Spleen (tissue), 11 donors: ENCODE measurements around the gene YPEL2. TPM values are rescaled to one million over a fixed set of nuclear protein-coding genes. Genes with fewer than 3 reads are reported as not detected.
A peak's percentile ranks its signal among the peaks of the same experiment; 100 is the strongest.

ENCODE experiments used
- DNase-seq: peaks from one replicate; pipeline ENCODE4 v3.0.0-alpha.2; 2020
- H3K27ac ChIP-seq, 8 donors: fragments of 200-600 bp; sonication (generic) in 7 of 8; 1 replicate in 4 of 8; 2 replicates in 4 of 8; pipeline versions ENCODE4 v1.5.0 to v1.8.0; 2016 to 2021; ENCODE audit warnings: inconsistent platforms in 4 of 8, mild to moderate bottlenecking in 4 of 8, moderate library complexity in 1 of 8
- H3K27me3 ChIP-seq, 7 donors: fragments of 200-600 bp; sonication (generic) in 6 of 7; replicated peaks in 1 of 7; 1 replicate in 4 of 7; 2 replicates in 3 of 7; pipeline versions ENCODE4 v1.5.0 to v1.8.0; 2016 to 2021; ENCODE audit warnings: inconsistent platforms in 3 of 7, mild to moderate bottlenecking in 1 of 7
- H3K36me3 ChIP-seq, 6 donors: fragments of 200-600 bp; sonication (generic) in 5 of 6; 1 replicate in 4 of 6; 2 replicates in 2 of 6; pipeline versions ENCODE4 v1.5.0 to v1.8.0; 2016 to 2021; ENCODE audit warnings: inconsistent platforms in 2 of 6
- H3K4me1 ChIP-seq, 6 donors: fragments of 200-600 bp; sonication (generic) in 5 of 6; 1 replicate in 3 of 6; 2 replicates in 3 of 6; pipeline versions ENCODE4 v1.5.0 to v1.8.0; 2016 to 2021; ENCODE audit warnings: inconsistent platforms in 3 of 6
- H3K4me3 ChIP-seq, 8 donors: fragments of 200-600 bp; sonication (generic) in 7 of 8; 1 replicate in 4 of 8; 2 replicates in 4 of 8; pipeline versions ENCODE4 v1.5.0 to v1.8.0; 2016 to 2021; ENCODE audit warnings: inconsistent platforms in 4 of 8, mild to moderate bottlenecking in 4 of 8, moderate library complexity in 2 of 8
- H3K9me3 ChIP-seq, 8 donors: fragments of 200-600 bp; sonication (generic) in 7 of 8; 1 replicate in 4 of 8; 2 replicates in 4 of 8; pipeline versions ENCODE4 v1.5.0 to v1.8.0; 2016 to 2021; ENCODE audit warnings: inconsistent platforms in 4 of 8
- POLR2A ChIP-seq, 3 donors: fragments of 450-650 bp; IDR thresholded peaks; one replicate each; pipeline ENCODE4 v1.5.1; 2017; ENCODE audit warnings: antibody characterized with exemption in 3 of 3, mild to moderate bottlenecking in 1 of 3
- POLR2AphosphoS5 ChIP-seq, 3 donors: sonication (generic); formaldehyde crosslinking; IDR thresholded peaks; one replicate each; pipeline ENCODE4 v1.5.1; 2017; ENCODE audit warnings: antibody characterized with exemption in 3 of 3
- WGBS, 5 donors: extraction: QIAGEN DNeasy Blood & Tissue Kit in 3 of 5; methylation state at CpG; one replicate each; pipeline versions ENCODE4 v1.1.5 to v1.1.7; 2013 to 2018; 5-methylcytosine and 5-hydroxymethylcytosine counted together
- intact Hi-C: fragments of 100-400 bp; cut with DNase I; formaldehyde crosslinking; loops from one replicate; pipeline ENCODE4 v1.15.0; 2023; ENCODE audit warnings: low total_unique reads
- polyA plus RNA-seq, 3 donors: library from polyadenylated mRNA; stranded (reverse); fragments of 200-250 nt; gene quantifications; one replicate each; pipeline ENCODE4 v1.2.1, GENCODE V29; 2013
- total RNA-seq, 7 donors: library from RNA; depleted of rRNA in 3 of 7; stranded (reverse); fragments of >200 nt in 3 of 7; fragmentation: NEBNext Ultra II Directional in 4 of 7; extraction: Animal tissue kit (Norgen Biotek cat#: 25700) in 4 of 7; gene quantifications; one replicate each; pipeline versions ENCODE4 v1.1.0 to v1.2.1, GENCODE V29; 2016 to 2021
- TF ChIP-seq, protein P1 (sequence below), 11 experiments: fragments of 200-600 bp in 7 of 11; fragments of 450-650 bp in 4 of 11; sonication (generic) in 4 of 11; IDR thresholded peaks in 8 of 11; conservative IDR thresholded peaks in 3 of 11; 1 replicate in 7 of 11; 2 replicates in 4 of 11; pipeline versions ENCODE4 v1.4.0 to v1.8.0; 2016 to 2021; ENCODE audit warnings: antibody characterized with exemption in 11 of 11, inconsistent platforms in 4 of 11, mild to moderate bottlenecking in 1 of 11
- donor health status: healthy with polysubstance abuse.
- donor health status: DM: no; HTN: no; CAD: no; lungs with moderate emphysema.
- donor health status: DM: no; HTN: no; CAD: no.
- donor health status: Bipolar disorder and iron deficiency.
- donor health status: healthy.
- donor health status: DM: no; HTN: no; CAD: no.
- donor health status: DM: yes; HTN: yes; CAD: no.

The YPEL2 gene
- total and polyA plus RNA-seq, 10 donors = 6.7 to 45.6 (median 30.5) TPM

GRCh38 chr17:59370593-59371299 is 39.3 kb downstream of the YPEL2 start:
- 82 to 83% (median 82%) methylated on average over 9 to 10 of the region's 10 CpGs for WGBS, 5 donors
- TF ChIP-seq, protein P1, sequence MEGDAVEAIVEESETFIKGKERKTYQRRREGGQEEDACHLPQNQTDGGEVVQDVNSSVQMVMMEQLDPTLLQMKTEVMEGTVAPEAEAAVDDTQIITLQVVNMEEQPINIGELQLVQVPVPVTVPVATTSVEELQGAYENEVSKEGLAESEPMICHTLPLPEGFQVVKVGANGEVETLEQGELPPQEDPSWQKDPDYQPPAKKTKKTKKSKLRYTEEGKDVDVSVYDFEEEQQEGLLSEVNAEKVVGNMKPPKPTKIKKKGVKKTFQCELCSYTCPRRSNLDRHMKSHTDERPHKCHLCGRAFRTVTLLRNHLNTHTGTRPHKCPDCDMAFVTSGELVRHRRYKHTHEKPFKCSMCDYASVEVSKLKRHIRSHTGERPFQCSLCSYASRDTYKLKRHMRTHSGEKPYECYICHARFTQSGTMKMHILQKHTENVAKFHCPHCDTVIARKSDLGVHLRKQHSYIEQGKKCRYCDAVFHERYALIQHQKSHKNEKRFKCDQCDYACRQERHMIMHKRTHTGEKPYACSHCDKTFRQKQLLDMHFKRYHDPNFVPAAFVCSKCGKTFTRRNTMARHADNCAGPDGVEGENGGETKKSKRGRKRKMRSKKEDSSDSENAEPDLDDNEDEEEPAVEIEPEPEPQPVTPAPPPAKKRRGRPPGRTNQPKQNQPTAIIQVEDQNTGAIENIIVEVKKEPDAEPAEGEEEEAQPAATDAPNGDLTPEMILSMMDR (IDR thresholded peaks at IDR 0.05 in 8 of 11, conservative IDR thresholded peaks at IDR 0.05 in 3 of 11) = no peak
- TF ChIP-seq POLR2A (IDR thresholded peaks at IDR 0.05) (no peak), POLR2AphosphoS5 (IDR thresholded peaks at IDR 0.05) (no peak)
- peaks cover 66 to 100% (median 91%) of the 10 kb centered on the region in 6 donors for H3K4me1 ChIP-seq
- no peaks in the 10 kb centered on the region for H3K9me3 ChIP-seq
- H3K27ac ChIP-seq = peak overlapping the region; percentile 66 to 84 (median 78)
- intact Hi-C loops = loop anchor here (10.0 kb wide), 1 partner anchor 64 kb away; no protein-coding TSS in a partner anchor
- H3K36me3 ChIP-seq = no peaks in the 10 kb centered on the region
- no peaks in the 10 kb centered on the region for H3K27me3 ChIP-seq
- no peak for DNase-seq
- no peak overlapping the region for H3K4me3 ChIP-seq

GRCh38 chr17:59371416-59372100 is 40.1 kb downstream of the YPEL2 start:
- no peak for DNase-seq
- no peaks in the 10 kb centered on the region for H3K9me3 ChIP-seq
- peak overlapping the region in 2 of 8 donors; percentile 0 to 26 for H3K4me3 ChIP-seq
- 68 to 79% (median 73%) methylated on average over 3 to 5 of the region's 5 CpGs for WGBS, 5 donors
- H3K27ac ChIP-seq = peak overlapping the region; percentile 66 to 84 (median 78)
- TF ChIP-seq POLR2AphosphoS5 (IDR thresholded peaks at IDR 0.05) (peak in 2 of 3 donors; percentile 33 to 35), POLR2A (IDR thresholded peaks at IDR 0.05) (no peak)
- H3K36me3 ChIP-seq = no peaks in the 10 kb centered on the region
- peaks cover 65 to 100% (median 91%) of the 10 kb centered on the region in 6 donors for H3K4me1 ChIP-seq
- no peaks in the 10 kb centered on the region for H3K27me3 ChIP-seq
- intact Hi-C loops = loop anchor here (10.0 kb wide), 1 partner anchor 63 kb away; no protein-coding TSS in a partner anchor

GRCh38 chr17:59372138-59372751 is 40.8 kb downstream of the YPEL2 start:
- intact Hi-C loops = loop anchor here (10.0 kb wide), 1 partner anchor 63 kb away; no protein-coding TSS in a partner anchor
- Histone ChIP-seq H3K9me3 (no peaks in the 10 kb centered on the region), H3K4me3 (peak overlapping the region in 2 of 8 donors; percentile 0 to 26), H3K27me3 (no peaks in the 10 kb centered on the region), H3K27ac (peak overlapping the region; percentile 66 to 84 (median 78)), H3K4me1 (peaks cover 59 to 100% (median 88%) of the 10 kb centered on the region in 6 donors), H3K36me3 (peaks cover 0 to 1% (median 0%) of the 10 kb centered on the region in 6 donors)
- peak in 1 of 3 donors; percentile 70 for TF ChIP-seq POLR2AphosphoS5 (IDR thresholded peaks at IDR 0.05)
- no peak for TF ChIP-seq POLR2A (IDR thresholded peaks at IDR 0.05)
- 0 to 14% (median 11%) methylated on average over 2 of the region's 2 CpGs for WGBS, 5 donors
- DNase-seq = no peak

GRCh38 chr17:59373882-59374495 is 42.5 kb downstream of the YPEL2 start:
- TF ChIP-seq POLR2A (IDR thresholded peaks at IDR 0.05) (no peak), POLR2AphosphoS5 (IDR thresholded peaks at IDR 0.05) (peak in 1 of 3 donors; percentile 16)
- H3K27ac ChIP-seq = peak overlapping the region; percentile 66 to 84 (median 78)
- H3K36me3 ChIP-seq = peaks cover 0 to 12% (median 0%) of the 10 kb centered on the region in 6 donors
- intact Hi-C loops = loop anchor here (10.0 kb wide), 1 partner anchor 61 kb away; no protein-coding TSS in a partner anchor
- WGBS, 5 donors = 33 to 47% (median 41%) methylated on average over 5 of the region's 5 CpGs
- no peaks in the 10 kb centered on the region for H3K27me3 ChIP-seq
- H3K4me3 ChIP-seq = no peak overlapping the region
- DNase-seq = no peak
- no peaks in the 10 kb centered on the region for H3K9me3 ChIP-seq
- H3K4me1 ChIP-seq = peaks cover 61 to 100% (median 87%) of the 10 kb centered on the region in 6 donors

- DNase-seq = no peak
- H3K4me3 ChIP-seq = no peak overlapping the region
- H3K27me3 ChIP-seq = no peaks in the 10 kb centered on the region
- H3K27ac ChIP-seq = peak overlapping the region in 7 of 8 donors; percentile 75 to 84 (median 80)
- TF ChIP-seq POLR2A (IDR thresholded peaks at IDR 0.05) (no peak), POLR2AphosphoS5 (IDR thresholded peaks at IDR 0.05) (no peak)
- TF ChIP-seq, protein P1 (IDR thresholded peaks at IDR 0.05 in 8 of 11, conservative IDR thresholded peaks at IDR 0.05 in 3 of 11) = no peak
- 65 to 89% (median 76%) methylated on average over 4 of the region's 4 CpGs for WGBS, 5 donors
- H3K4me1 ChIP-seq = peaks cover 55 to 98% (median 81%) of the 10 kb centered on the region in 6 donors
- peaks cover 0 to 12% (median 0%) of the 10 kb centered on the region in 6 donors for H3K36me3 ChIP-seq
- intact Hi-C loops = loop anchor here (10.0 kb wide), 1 partner anchor 60 kb away; no protein-coding TSS in a partner anchor
- no peaks in the 10 kb centered on the region for H3K9me3 ChIP-seq
These were observed 43.2 kb downstream of the YPEL2 start for GRCh38 chr17:59374612-59375011.
